ENCODE data around the gene GRB14. TPM values are rescaled to one million over a fixed set of nuclear protein-coding genes. Genes with fewer than 3 reads are reported as not detected.
"Not testable (repeated sequence)": the region's sequence is repeated elsewhere in the genome, so short reads cannot be mapped to it uniquely, and the experiment has no call there.

GRB14 gene
- polyA plus RNA-seq (ENCODE audit: insufficient read length), result 62.5 TPM
- long read RNA-seq, donor 1, partial matches to known transcripts, result 14 of 24 reads
- long read RNA-seq, donor 1, other reads (novel, unspliced or antisense), result 5 of 24 reads
- long read RNA-seq, donor 2, partial matches to known transcripts, result 13 of 14 reads
- long read RNA-seq, donor 2, other reads (novel, unspliced or antisense), result 0 of 14 reads
- long read RNA-seq, donor 3, partial matches to known transcripts, result 17 of 17 reads
- long read RNA-seq, donor 3, other reads (novel, unspliced or antisense), result 0 of 17 reads
- long read RNA-seq, donor 4, partial matches to known transcripts, result 0 of 6 reads
- long read RNA-seq, donor 4, other reads (novel, unspliced or antisense), result 6 of 6 reads
- long read RNA-seq, donor 5, partial matches to known transcripts, result 15 of 25 reads
- long read RNA-seq, donor 5, other reads (novel, unspliced or antisense), result 7 of 25 reads
- long read RNA-seq, donor 6, partial matches to known transcripts, result 10 of 15 reads
- long read RNA-seq, donor 6, other reads (novel, unspliced or antisense), result 0 of 15 reads
- long read RNA-seq, donor 7, transcript GRB14-201 (14 exons, 2,382 nt), result major isoform, 5 of 16 reads
- long read RNA-seq, donor 7, partial matches to known transcripts, result 10 of 16 reads
- long read RNA-seq, donor 7, other reads (novel, unspliced or antisense), result 0 of 16 reads
- long read RNA-seq, donor 8, partial matches to known transcripts, result 0 of 2 reads
- long read RNA-seq, donor 8, other reads (novel, unspliced or antisense), result 0 of 2 reads

DNA sequence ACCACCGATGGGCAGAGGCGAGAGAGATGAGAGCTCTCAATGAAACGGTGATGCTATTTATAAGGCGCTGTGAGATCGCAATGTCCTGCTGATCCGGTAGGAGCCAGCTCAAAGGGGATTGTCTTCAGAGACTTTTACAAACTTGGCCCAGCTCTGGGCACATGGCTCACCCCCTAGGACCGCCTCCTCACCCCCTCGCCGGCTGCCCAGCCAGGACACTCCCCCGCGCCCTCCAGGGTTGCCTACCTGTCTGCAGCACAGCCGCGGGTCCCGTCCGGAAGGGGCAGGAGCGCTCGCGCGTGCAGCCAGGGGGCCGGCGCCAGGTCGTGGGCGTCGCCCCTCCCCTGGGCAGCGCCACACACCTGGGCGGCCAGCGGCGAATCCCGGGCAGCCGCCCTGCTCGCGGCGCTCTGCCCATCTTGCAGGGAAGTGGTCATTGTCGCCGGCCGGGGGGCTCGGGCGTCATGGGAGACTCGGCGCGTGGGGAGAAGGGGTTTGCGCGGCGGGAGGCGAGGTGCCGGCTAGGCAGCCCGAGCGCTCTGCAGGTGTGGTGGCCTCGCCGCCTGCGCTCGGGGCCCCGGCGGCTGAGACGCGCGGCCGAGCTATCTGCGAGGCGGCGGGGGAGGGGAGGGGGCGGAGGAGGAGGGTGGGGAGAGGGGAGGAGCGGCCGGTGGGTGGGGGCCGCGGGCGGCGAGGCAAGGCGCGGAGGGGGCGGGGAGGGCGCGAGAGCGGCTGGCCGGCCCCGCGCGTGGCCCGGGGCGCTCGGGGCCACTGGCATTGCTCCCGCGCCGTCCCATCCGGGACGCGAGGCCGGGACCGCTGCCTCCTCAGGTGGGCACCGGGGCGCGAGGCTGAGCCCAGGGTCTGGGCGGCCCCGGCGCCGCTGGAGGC, at the start of gene GRB14:
GRB14 (minus strand) TSS at position 610 of the 891 bp plus-strand sequence; CDS start at position 437, 173 bp downstream.
- DNase-seq, result peak; percentile 59

- DNase-seq, result no peak
Observed at GRCh38 chr2:164669291-164669690, 48.0 kb upstream of the GRB14 start.

DNA sequence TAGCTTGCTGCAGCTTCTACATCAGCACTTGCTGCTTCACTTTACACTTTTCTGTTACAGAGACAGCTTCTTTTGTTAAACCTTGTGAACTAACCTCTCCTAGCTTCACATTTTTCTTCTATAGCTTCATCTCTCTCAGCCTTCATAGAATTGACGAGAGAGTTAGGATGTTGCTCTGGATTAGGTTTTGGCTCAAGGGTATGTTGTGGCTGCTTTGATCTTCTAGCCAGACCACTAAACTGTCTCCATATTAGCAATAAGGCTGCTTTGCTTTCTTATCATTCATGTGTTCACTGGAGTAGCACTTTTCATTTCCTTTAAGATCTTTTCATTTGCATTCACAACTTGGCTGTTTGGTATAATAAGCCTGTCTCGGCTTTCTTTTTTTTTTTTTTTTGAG, 46.3 kb upstream of the GRB14 start:
- no peak for DNase-seq

DNA sequence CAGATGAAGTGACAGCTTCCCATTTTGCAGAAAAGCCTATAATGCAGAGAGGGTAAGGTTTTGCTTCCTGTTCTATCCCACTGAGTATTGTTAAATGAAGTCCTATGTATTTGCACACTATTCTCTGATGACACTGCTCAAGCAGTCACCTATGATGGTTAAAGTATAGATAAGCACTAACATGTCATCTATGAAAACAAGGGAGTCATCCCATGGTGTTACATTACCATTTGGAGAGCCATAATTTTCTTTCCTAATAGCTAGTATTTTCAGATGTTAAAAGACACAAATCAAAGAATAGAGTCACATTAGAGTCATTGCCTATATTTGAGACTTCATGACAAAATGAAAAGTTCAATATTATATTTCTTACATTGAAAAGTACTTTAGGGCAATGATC, 42.8 kb upstream of the GRB14 start:
- no peak for DNase-seq

DNA sequence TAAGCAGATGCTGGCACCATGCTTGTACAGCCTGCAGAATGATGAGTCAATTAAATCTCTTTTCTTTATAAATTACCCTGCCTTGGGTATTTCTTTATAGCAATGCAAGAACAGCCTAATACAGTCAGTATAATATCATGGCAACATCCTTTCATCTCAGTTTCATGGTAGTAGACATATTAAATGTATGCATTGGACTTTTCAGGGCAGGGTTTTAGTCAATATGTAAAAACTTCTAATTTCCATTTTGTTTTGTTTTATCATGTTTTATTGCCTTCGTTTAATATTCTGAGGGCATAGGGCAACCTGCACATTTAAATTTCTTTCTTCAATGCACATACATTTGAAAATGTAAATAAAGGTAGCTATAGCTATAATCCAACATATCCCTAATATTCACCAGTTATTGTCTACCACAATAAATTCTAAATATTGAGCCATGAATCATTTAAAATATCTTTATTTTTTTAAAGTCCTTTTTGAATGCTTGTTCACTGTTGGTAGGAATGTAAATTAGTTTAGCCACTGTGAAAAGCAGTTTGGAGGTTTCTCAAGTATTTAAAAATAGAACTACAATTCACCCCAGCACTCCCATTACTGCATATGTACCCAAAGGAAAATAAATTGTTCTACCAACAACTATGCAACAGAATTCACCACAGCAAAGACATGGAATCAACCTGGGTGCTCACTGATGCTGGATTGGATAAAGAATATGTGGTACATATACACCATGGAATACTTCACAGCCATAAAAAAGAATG, 41.8 kb upstream of the GRB14 start:
- no peak for DNase-seq

GRCh38 chr2:164662066-164662465, 40.8 kb upstream of the GRB14 start:
- DNase-seq, result no peak

GRCh38 chr2:164661349-164661748, 40.1 kb upstream of the GRB14 start:
- DNase-seq, result no peak

DNA sequence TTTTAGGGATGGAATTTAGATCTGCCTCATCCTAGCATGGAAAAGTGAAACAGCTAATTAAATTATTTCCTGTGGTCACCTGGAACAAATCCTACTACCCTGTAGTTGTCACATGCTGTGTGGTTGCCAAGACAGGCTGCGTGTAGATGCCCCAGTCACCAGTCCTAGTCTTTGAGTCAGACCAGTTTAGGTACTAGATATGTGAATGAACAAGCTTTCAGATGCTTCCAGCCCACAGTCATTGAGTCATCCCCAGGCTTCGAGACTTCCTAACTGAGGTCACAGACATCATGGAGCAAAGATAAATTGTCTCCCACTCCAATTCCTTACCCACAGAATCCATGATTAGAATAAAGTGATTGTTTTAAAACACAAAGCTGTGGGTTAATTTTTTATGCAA, 35.8 kb upstream of the GRB14 start:
- DNase-seq, result no peak

- DNase-seq, result no peak
Observed at GRCh38 chr2:164655750-164656149, 34.5 kb upstream of the GRB14 start.

GRCh38 chr2:164655336-164655735, 34.1 kb upstream of the GRB14 start:
- DNase-seq, result no peak

GRCh38 chr2:164651361-164651760, 30.1 kb upstream of the GRB14 start:
- DNase-seq, result no peak

DNA sequence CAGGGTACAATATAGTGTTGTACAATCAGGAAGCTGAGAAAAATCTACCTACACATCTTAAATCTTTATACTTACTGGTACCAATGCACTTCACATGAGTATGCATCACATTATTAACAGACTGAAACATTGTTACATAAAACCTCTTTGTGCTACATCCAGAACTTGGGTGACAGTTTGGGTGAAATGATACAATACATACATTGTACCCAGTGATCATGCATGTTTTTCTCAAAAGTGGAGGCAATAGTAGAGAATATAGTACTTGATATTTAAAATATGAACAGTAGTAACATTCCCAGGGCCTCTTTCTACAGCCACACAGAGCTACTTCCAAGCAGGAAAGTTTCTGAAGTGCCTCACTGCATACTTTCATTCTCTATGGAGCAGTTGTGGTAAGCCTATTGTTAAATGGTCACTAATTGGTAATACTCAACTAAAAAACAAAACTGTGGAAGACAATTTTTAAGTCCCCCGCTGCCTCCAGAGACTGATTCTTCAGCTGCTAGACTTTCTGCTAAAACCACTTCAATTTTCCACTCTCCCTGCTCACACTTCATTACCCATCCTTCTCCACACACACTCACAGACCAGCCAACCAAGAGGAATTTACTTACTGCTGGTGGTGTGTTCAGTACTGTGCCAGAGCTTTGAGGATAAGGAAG, 22.9 kb upstream of the GRB14 start:
- DNase-seq, result no peak

DNA sequence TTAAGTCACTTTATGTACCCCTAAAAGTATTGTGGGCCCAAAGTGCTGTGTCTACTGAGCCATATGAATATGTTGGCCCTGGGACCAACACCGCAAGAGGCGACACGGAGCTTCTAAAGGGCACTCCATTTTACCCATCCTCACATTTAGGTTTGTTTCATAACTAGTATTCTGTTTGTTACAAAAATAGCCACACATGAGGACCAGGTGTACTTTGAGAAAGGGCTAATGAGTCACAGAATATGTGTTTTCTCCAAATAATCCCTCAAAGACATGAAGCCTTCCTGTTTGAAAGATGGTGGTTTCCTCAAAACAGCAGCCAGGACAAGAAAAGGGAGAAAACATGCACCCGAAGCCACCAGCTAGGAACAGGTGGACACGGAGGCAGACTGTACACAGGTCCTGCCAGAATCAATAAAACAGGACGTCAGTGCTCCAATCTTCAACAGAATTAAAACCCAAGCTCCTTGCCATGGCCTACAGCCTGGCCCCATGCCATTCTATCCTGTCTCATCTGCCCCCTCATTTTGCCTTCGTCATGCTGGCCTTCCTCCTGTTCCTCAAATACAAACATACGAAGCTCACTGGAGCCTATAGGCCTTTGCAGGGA, 21.8 kb upstream of the GRB14 start:
- no peak for DNase-seq

DNA sequence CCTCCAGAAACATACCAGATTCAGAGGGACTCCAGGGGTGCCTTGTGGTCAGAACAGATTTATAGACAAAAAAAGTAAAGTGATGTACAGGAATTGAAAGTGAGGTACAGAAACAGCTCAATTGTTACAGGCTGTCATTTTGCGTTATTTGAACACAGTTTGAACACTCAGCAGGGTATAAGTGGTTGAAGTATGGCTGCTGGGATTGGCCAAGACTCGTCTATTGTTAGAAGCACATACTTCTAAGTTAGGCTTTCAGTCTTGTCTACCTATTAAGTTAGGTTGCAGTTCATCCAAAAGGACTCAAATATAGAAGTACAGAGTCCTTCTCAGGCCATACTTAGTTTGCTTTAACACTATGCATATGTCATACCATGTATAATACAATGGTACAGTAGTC, 21.0 kb upstream of the GRB14 start:
- DNase-seq, result no peak

DNA sequence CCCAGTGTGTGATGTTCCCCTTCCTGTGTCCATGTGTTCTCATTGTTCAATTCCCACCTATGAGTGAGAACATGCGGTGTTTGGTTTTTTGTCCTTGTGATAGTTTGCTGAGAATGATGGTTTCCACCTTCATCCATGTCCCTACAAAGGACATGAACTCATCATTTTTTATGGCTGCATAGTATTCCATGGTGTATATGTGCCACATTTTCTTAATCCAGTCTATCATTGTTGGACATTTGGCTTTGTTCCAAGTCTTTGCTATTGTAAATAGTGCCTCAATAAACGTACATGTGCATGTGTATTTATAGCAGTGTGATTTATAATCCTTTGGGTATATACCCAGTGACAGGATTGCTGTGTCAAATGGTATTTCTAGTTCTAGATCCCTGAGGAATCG, 7.0 kb upstream of the GRB14 start:
- DNase-seq, result not testable (repeated sequence)

- DNase-seq, result no peak
Observed at GRCh38 chr2:164625378-164625971, 4.2 kb upstream of the GRB14 start.

DNA sequence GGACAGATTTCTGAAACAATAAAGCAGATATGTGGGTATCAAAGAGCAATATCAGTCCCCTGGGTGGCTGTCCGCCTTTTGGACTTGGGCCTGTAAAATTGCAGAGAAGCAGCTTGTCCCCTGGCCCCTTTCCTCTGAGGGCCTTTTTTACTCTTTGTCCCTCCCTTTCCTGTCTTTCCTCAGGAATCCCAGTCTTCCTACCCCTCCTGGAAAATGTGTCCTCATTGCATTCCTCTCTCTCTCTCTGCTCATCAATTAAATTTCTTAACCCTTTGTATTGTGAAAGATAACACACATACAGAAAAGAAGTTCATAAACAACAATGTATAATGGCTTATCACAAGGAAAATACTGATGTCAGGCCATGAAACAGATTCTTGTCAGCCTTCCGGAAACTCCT, 3.0 kb upstream of the GRB14 start:
- DNase-seq, result no peak

GRCh38 chr2:164622338-164623106, 1.2 kb upstream of the GRB14 start:
- no peak for DNase-seq

DNA sequence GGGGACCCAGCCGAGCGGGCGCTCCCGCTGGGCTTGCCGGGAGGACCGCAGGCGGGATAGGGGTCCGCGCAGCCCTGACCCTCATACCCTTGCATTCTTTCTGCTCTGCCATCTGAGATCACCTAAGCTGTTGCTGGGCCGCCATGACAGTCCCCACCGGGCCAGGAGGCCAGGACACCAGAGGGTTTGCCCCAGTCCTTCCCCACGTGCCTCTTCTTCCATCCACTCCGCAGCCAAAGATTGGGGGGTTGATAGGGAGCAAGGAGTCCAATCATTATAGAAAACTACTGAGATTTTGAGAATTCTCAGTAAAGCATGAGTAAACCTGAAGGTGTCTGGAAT, 453 bp upstream of the GRB14 start:
- DNase-seq, result no peak

DNA sequence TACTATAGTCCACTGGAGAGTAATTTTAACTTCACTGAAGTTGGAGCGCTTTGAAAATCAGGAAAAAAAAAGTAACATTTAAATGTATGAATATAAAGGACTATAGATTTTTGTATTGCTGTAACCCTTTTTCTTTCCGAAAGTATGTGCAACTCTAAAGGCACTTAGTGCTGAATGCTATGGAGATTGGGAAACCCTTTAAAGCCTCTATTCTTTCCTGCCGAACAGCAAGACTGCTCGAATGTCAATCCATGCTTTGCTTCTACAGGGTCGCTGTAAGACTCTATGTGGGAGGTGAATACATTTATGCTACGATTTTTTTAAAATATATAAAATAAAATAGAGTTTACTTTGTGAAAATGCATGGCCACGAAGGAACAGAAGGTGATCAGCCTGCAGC, 825 bp downstream of the GRB14 start:
- DNase-seq, result no peak
